Occipital lobe (tissue), 2 donors: ENCODE measurements around the gene ATCAY. TPM values are rescaled to one million over a fixed set of nuclear protein-coding genes. Genes with fewer than 3 reads are reported as not detected.
"Not testable (repeated sequence)": the region's sequence is repeated elsewhere in the genome, so short reads cannot be mapped to it uniquely, and the experiment has no call there.

Source experiments
- DNase-seq: peaks from one replicate; lab custom pipeline; 2025; lab: John Stamatoyannopoulos, UW
- total RNA-seq: library from RNA; depleted of rRNA; stranded (reverse); fragments of >200 nt; gene quantifications from one replicate; pipeline ENCODE4 v1.2.3, GENCODE V29; 2014

Gene ATCAY
- total RNA-seq, 1 donor from 2014 or later: 85.9 TPM

DNA sequence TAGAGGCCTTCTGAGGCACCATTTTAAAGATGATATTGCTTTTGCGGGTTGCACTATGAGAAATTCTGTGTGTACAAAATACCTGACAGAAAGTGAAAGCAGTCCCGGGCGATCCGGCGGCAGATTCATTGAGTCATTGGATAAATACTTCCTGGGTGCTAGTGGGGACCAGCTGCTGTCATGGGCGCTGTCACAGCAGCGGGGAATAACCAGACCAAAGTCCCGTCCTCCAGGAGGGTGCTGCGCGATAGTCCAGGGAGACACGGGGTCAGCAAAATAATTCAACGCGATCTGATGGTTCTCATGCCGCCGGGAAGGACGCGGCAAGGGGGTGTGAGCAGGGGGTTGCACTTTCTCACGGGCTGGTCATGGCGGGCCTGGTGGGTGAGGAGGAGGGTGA, 25.2 kb upstream of the ATCAY start:
- no peak for DNase-seq

DNA sequence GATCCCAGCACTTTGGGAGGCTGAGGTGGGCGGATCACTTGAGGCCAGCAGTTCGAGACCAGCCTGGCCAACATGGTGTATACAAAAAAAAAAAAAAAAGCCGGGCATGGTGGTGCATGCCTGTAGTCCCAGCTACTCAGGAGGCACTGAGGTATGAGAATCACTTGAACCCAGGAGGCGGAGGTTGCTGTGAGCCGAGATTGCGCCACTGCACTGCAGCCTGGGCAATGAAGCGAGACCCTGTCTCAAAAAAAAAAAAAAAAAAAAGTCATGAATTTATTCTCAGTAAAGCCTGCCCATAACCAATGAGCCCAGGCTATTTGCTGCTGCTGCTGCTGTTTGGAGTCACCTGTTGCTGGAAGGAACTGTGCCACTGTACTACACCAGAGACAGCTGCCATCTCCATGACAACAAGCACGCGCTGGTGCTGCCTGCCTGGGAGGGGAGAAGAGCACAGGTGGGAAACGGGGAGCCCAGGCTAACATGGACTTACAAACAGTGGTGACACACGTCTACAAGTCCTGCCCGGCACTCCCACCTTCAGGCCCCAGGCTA, 23.0 kb upstream of the ATCAY start:
- DNase-seq: no peak

DNA sequence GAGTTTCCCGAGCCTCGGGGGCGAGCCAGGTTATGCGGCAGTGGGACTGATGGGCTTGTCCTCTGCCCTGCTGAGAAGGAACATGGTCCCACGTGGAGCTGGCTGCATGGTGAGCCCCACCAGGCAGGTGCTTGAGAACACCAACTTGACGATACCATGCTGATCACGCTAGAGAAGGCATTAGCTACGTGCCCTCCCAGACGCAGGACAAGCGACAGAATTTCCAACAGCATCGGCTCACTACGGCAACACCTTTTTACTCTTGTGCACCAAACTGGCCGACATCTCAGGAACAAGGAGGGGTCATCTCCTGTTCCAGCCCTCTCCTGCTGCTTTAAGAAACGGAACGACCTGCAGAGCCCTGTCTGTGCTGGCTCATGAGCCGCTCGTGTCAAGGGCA, 20.0 kb upstream of the ATCAY start:
- DNase-seq: no peak

DNA sequence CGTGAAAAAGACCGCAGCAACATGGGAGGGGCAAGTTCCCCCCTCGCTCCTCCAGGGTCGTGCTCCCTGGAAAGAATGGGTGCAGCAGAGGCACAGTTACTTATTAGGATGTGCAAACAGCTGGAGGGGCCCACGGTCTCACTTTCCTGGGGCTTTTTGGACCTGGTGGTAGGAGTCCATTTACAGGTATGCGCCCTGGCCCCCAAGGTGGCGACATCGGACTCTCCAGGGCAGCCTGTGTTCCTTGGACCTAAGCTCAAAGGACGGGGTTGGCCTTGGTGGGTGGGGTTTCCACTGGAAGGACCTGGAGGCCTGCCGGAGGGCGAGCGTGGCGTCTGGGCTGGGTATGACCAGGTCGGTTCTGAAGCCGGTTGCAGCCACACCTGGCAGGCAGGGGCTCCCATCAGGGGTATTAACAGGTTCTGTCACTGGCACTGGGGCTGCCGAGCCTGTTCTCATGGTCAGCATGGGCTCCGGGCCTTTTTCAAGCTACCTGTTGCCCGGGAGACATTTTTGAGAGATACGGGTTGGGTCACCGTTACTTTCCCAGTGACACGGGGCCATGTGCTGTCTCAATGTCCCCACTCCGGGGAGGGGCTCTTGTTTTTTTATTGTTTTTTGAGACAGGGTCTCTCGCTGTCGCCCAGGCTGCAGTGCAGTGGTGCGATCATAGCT, 17.5 kb upstream of the ATCAY start:
- DNase-seq: no peak

DNA sequence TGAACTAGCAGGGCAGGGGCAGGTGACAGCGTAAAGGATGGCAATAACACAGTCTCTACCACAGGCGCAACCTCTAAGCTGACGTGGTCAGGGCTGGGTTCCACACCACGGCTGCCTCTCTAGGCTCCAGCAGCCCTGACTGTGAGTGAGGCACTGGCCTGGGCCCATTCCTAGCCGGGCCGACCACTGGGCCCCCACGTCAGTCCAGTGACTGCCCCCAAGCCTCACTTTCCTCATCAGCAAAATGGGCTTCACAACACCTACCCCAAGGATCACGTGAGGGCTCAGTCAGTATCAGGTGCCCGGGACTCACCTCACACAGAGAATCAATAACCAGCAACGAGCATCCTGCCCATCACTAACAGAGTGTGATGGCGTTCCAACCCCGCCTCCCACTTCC, 16.8 kb upstream of the ATCAY start:
- DNase-seq: no peak

DNA sequence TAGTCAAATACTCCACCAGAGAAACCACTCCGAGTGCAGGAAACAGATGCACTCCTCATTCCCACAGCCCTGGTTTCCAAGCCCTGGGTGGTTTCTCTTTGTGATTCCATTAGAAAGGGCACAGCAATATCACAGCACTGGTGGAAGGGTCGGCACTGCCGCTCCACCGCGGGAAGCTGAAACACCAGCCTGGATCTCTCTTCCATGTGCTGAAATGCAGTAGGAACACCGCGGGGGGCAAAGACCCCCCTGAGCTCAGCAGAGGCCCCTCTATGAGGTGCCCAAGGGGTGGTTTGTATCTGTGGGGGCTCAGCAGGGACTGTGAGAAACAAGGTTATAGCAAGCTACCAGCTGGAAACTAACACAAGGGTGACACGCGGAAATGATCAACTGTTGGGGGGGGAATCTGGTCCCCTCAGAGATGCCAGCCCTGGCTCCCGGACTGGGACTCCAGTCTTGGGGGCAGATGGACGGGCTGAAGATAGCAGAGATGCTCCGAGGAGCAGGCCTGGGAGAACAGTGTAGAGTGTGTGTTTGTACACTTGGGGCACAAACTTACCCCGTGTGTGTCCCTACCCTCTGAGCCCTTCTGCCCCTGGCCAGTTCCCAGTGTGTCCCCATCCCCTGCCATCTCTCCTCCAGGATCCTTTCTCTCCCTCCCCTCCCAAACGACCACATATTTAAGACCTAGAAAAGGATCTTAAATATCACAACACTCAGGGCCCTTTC, 13.4 kb upstream of the ATCAY start:
- no peak for DNase-seq

DNA sequence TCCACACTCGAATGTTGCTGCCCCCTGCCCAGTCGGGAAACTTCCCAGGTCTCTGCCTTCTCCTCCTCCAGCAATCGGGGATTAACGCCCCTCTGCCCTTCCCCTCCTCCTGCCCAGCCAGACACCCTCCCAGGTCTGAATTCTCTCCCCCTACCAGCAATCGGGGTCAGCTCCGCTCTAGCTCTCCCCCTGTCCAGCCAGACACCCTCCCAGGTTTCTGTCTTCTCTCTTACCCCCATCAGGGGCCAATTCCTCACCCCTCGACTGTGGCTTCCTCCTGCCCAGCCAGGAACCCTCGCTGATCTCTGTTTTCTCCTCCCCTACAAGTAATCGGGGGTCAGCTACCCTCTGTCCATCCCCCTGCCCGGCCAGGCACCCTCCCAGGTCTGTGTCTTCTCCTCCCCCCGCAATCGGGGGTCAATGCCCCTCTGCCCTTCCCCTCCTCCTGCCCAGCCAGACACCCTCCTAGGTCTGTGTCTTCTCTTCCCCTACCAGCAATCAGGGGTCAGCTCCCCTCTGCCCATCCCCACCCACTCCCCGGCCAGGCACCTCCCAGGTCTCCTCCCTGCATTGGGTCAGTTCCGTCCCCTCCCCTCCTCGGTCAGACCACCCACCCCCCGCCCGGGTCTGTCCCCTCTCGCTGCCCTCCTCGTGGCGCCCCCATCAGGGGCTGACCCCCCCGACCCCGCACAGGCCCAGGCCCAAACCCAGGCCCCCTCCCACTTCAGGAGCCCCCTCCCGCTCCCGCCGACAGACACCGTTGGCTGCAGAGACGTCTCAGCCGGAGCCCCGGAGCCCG, 12.3 kb upstream of the ATCAY start:
- no peak for DNase-seq

DNA sequence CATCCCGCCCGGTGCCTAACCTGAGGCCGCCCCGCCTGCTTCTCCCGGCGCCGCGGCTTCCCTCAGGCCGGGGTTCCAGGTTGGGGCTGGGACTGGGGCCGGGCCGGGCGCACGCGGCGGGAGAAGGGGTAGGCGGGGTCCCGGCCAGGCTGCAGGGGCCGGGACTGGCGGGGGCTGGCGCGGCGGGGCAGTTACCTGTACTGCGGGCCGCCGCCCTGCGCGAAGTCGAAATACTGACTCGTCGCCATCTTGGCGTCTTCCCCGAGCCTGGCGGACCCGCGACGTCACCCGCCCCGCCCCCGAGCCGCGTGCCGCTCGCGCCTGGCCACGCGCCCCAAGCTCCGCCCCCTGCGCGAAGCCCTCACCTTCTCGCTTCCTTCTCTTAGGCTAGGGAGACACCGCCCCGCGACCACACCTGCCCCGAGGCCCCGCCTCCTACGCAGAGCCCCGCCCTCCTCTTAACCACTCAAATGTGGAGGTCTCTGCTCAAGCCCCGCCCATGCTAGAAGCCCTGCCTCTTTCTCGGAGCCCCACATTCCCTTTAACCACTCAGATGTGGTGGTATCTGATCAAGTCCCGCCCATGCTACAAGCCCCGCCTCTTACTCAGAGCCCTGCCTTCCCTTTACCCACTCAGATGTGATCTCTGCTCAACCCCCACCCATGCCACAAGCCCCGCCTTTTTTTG, 11.6 kb upstream of the ATCAY start, which contains the start of gene ZFR2:
TSS of gene ZFR2 (minus strand) at position 269 of the 687 bp plus-strand sequence. CDS start at position 248, 21 bp downstream.
- no peak for DNase-seq

DNA sequence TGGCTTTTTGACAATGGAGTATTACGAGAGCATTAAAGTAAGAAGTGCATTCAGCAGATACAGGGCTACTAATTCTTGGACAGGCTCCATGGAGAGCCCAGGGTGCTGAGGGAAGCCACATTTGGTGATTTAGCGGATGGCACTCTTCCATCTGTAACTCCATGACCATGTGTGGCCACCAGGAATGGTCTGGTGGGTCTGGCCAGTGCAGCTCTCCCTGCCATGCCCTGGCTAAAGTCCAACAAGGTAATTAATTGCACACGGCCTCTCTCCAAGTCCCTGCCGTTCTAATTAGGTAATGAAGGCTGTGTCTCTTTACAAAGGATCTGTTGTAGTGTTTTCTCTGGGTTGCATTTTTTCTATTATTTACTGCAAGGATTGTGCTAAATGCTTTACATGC, 7.3 kb upstream of the ATCAY start:
- DNase-seq: no peak

DNA sequence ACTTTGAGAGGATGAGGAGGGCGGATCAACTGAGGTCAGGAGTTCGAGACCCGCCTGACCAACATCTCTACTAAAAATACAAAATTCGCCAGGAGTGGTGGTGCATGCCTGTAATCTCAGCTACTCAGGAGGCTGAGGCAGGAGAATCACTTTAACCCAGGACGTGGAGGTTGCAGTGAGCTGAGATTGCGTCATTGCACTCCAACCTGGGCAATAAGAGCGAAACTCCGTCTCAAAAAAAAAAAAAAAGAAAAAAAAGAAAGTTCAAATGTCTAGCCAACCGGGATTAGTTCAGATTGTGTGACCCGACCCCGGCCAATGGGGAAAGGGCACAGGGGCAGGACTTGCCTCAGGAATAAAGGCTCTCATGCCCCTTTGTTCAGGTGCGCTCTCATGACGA, 5.8 kb upstream of the ATCAY start:
- not testable (repeated sequence) for DNase-seq

DNA sequence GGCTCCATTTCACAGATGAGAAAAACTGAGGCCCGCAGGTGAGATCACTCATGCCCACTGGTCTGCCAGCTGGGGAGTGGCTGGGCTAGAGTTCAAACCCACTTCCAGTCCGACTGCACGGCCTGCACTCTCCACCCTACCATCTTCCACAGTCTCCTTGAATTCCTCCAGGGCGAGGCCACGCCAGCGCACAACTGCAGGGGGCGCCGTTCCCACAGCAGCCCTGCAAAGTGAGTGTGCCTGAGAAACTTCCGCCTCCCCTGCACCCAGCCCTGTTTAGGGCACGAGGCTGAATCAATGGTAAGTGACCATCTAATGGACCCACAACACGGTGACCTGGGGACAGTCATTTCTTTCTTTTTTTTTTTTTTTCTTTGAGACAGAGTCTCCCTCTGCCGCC, 829 bp upstream of the ATCAY start:
- no peak for DNase-seq

DNA sequence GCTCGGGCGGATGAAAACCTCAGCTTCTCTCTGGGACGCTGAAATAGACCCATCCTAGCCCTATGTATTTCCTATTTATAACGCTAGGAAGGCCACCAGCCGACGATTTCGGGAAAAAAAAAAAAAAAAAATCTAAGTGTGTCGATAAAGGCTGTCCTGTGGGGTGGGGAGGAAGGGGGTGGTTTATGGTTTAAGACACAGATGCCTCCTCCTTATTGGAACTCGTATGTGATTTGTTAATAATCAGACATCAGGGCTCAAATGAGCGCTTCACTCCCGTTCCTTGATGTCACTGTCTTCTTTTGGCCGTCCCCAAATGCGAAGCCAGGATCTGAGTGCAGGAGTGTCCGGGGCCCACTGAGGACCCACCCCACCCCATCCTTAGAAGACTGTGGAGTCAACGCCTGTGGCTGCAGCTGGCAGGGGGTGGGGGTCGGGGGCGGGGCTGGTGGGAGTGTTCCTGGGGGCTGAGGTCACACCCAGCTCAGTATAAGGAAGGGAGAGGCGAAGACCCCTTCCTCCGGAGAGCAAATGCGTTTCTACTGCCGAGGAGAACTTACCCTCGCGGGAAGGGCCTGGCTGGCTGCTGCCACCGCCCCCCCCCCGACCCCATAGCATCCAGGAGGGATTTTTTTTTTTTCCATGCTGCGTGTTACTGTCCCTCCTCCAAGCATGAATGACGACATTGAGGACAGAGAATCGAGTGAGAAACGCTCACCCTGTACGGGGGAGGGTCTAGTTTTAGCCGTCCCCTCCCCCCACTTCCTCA, 971 bp downstream of the ATCAY start:
- DNase-seq: no peak

DNA sequence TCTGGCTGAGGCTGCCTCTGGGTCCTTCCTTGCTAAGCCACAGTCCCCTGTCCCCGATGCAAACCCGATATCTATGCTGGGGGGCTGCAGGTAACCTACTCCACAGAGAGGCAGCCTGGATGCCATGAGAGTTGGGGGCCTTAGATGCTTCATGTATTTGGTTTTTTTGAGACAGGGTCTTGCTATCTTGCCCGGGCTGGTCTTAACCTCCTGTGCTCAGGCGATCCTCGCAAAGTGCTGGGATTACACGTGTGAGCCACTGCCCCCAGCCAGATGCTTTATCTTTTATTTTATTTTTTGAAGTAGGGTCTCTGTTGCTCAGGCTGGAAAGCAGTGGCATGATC, 1.5 kb downstream of the ATCAY start:
- no peak for DNase-seq

DNA sequence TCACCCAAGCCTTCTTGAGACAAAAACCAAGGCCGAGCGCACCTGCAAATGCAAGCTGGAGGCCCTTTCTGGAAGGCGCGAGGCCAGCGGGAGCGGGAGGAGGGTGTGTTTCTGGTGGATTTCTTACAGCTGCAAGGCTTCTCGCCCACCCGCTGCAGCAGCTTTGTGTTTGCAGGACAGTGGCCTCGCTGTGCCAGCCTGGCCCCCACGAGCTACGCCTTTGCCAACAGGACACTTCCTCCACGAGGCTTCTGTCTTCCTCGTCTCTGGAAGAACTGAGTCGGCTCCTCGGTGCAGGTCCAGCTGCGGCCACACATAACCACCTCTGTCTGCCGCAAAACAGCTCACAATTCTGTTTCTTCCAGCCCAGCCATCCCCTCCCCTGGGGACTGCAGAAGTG, 10.1 kb downstream of the ATCAY start:
- DNase-seq: no peak

DNA sequence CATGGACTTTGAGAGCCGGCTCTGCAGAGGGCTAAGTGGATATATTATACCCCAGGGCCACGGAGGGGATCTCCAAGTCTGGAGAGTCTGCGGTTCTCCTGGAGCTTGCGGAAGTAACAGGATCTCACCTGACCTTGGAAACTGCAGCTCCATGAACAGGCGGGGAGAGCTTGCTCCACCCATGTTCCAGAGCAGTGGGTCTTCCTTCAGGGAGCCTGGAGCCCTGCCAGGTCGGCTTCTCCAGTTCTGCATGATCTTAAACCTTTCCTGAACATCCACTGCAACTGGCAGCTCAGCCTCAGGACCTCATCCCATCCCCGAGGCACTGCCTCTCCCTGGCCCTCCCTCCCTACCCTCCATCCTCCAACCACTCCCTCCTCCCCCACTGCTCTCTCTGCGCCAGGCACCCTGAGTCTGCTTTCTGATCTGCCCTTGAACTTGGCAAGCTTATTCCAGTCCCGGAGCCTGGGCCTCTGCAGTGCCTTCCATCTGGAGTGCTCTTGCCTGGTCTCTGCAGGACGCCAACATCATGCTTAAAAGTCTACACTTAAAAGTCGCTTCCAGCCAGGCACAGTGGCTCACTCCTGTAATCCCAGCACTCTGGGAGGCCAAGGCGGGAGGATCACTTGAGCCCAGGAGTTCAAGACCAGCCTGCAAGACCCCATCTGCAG, 13.2 kb downstream of the ATCAY start:
- DNase-seq: no peak

DNA sequence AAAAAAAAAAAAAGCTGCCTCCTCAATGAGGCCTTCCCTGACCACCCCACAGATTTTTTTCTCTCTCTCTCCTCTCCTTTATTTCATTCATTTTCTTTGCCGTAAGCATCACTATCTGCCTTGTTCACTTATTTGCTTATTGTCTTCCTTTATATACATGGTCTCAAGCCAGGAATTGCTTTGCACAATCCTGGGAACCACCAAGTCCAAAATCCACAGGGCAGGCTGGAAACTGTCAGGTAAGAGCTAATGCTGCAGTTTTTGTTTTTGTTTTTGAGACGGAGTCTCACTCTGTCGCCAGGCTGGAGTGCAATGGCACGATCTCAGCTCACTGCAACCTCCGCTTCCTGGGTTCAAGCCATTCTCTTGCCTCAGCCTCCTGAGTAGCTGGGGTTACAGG, 14.5 kb downstream of the ATCAY start:
- DNase-seq: not testable (repeated sequence)

DNA sequence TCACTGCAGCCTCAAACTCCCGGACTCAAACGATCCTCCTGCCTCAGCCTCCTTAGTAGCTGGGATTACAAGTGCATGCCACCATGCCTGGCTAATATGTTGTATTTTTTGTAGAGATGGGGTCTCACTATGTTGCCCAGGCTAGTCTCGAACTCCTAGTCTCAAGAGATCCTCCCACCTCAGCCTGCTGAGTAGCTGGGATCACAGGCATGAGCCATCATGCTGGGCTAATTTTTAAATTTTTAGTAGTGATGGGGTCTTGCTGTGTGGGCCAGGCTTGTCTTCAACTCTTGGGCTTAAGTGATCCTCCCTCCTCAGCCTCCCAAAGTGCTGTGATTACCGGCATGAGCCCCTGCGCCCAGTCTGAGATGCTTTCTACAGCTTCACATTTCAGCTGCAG, 15.3 kb downstream of the ATCAY start:
- no peak for DNase-seq

DNA sequence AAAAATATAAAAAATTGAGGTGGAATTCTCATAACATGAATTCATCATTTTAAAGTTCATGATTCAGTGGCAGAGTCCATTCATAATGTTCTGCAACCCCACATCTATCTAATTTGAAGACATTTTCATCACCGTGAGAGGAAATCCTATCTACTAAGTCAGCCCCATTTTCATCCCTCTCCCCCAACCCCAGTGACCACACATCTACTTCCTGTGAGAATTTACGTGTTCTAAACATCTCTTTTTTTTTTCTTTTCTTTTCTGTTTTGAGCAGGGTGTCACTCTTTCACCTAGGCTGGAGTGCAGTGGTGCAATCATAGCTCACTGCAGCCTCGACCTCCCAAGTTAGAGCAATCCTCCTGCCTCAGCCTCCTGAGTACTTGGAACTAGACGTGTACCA, 17.5 kb downstream of the ATCAY start:
- DNase-seq: no peak

DNA sequence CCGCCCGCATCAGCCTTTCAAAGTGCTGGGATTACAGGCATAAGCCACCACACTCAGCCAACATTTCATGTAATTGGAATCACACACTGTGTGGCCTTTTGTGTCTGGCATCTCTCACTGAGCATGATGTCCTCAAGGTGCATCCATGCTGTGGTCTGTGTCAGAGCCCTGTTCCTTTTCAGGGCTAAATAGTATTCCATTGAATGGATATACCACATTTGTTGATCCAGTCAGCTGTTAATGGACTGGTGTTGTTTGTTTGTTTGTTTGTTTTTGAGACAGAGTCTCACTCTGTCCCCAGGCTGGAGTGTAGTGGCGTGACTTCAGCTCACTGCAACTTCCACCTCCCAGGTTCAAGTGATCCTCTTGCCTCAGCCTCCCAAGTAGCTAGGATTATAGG, 17.9 kb downstream of the ATCAY start:
- DNase-seq: no peak
